Mesendoderm (in vitro differentiated cells): Measurements from ENCODE around the gene CTXN3.

Experiments
- DNase-seq: peaks from one replicate; pipeline ENCODE4 v3.0.0; 2013
- H2AK5ac ChIP-seq: 2 replicates; pipeline ENCODE4 v1.6.1; 2013; ENCODE audit warnings: low read length, inconsistent platforms
- H2BK120ac ChIP-seq: 2 replicates; pipeline ENCODE4 v1.6.1; 2013; ENCODE audit warnings: low read depth, mild to moderate bottlenecking, low read length, moderate library complexity, mixed read lengths
- H2BK15ac ChIP-seq: replicated peaks from 2 replicates; pipeline ENCODE4 v1.6.1; 2013; ENCODE audit warnings: low read depth, mild to moderate bottlenecking, moderate library complexity
- H2BK5ac ChIP-seq: 2 replicates; pipeline ENCODE4 v1.6.1; 2013; ENCODE audit warnings: low read length, inconsistent platforms
- H3K18ac ChIP-seq: 2 replicates; pipeline ENCODE4 v1.6.1; 2013; ENCODE audit warnings: mild to moderate bottlenecking, low read length, mixed read lengths
- H3K23ac ChIP-seq: one replicate; pipeline ENCODE4 v1.6.1; 2013; ENCODE audit warnings: low read length
- H3K27ac ChIP-seq: 2 replicates; pipeline ENCODE4 v1.5.1; 2013; ENCODE audit warnings: low read depth, mild to moderate bottlenecking, inconsistent platforms, low read length, moderate library complexity
- H3K27me3 ChIP-seq: 2 replicates; pipeline ENCODE4 v1.6.1; 2013; ENCODE audit warnings: low read length, control low read depth, mild to moderate bottlenecking, inconsistent platforms; ENCODE audit not compliant: insufficient read depth, poor library complexity
- H3K36me3 ChIP-seq: 2 replicates; pipeline ENCODE4 v1.6.1; 2013; ENCODE audit warnings: low read length, inconsistent platforms; ENCODE audit not compliant: control insufficient read depth, insufficient read depth
- H3K4ac ChIP-seq: one replicate; pipeline ENCODE4 v1.6.1; 2013; ENCODE audit warnings: low read depth, mild to moderate bottlenecking, low read length, moderate library complexity
- H3K4me1 ChIP-seq: 2 replicates; pipeline ENCODE4 v1.6.1; 2013; ENCODE audit warnings: low read depth, low read length, inconsistent platforms; ENCODE audit not compliant: control insufficient read depth
- H3K4me2 ChIP-seq: 2 replicates; pipeline ENCODE4 v1.6.1; 2013; ENCODE audit warnings: low read length
- H3K4me3 ChIP-seq: 2 replicates; pipeline ENCODE4 v1.5.1; 2013; ENCODE audit warnings: mild to moderate bottlenecking, low read length
- H3K56ac ChIP-seq: one replicate; pipeline ENCODE4 v1.6.1; 2013; ENCODE audit warnings: low read length
- H3K79me1 ChIP-seq: 2 replicates; pipeline ENCODE4 v1.6.1; 2013; ENCODE audit warnings: low read length, inconsistent platforms
- H3K79me2 ChIP-seq: 2 replicates; pipeline ENCODE4 v1.6.1; 2013; ENCODE audit warnings: mild to moderate bottlenecking, low read length; ENCODE audit not compliant: control insufficient read depth, insufficient read depth
- H3K9ac ChIP-seq: 2 replicates; pipeline ENCODE4 v1.6.1; 2013; ENCODE audit warnings: low read length, inconsistent platforms
- H4K5ac ChIP-seq: one replicate; pipeline ENCODE4 v1.6.1; 2013; ENCODE audit warnings: low read length
- H4K8ac ChIP-seq: one replicate; pipeline ENCODE4 v1.6.1; 2013; ENCODE audit warnings: low read depth, mild to moderate bottlenecking, control low read depth, low read length, moderate library complexity
- WGBS: extraction: QIAGEN DNeasy Blood & Tissue Kit; methylation state at CpG from one replicate; pipeline ENCODE4 v1.1.7; 2013; ENCODE audit warnings: low lambda C conversion rate, missing lambda C conversion rate; ENCODE audit not compliant: insufficient coverage; ENCODE audit errors: extremely low coverage; 5-methylcytosine and 5-hydroxymethylcytosine counted together

CTXN3 gene

DNA sequence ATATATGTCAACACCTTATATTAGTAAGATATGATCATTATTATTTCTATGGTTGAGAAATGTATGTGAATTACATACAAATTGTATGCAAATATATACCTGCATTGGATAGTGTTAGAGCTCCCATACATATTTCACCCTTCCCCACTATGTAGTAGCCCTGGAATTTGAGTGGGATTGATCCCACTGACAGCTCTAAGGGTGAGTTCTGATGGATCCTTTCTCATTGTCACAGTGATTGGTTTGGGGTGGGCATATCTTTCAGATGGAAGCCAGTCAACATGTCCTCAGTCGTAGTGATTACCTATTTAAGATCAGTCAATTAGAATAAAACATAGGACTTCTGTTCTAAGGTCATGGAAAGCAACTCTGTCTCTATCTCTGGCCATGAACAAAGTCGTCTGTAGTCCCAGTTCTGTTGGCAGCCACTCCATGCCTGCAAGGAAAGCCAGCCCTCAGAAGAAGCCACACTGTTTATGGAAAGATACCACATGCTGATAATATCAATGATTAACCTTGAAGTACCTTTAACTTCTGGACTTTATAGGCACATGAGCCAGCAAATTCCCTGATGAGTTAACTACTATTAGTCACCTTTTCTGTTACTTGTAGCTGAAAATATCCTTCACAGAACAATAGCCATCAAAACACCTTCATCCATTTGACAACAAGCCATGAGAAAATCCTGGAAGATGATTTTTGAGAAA lies 49.2 kb downstream of the CTXN3 start:
- H4K8ac ChIP-seq = no peak overlapping the region
- no peaks in the 10 kb centered on the region for H3K27me3 ChIP-seq
- H2BK120ac ChIP-seq = no peak overlapping the region
- no peak overlapping the region for H3K18ac ChIP-seq
- WGBS = no CpG with 5 or more reads among the region's 2 CpGs
- H2BK5ac ChIP-seq = no peak overlapping the region
- H4K5ac ChIP-seq = no peak overlapping the region
- no peaks in the 10 kb centered on the region for H3K79me1 ChIP-seq
- H3K4me2 ChIP-seq = no peak overlapping the region
- no peak overlapping the region for H3K9ac ChIP-seq
- no peak overlapping the region for H3K27ac ChIP-seq
- no peak overlapping the region for H2BK15ac ChIP-seq
- H3K56ac ChIP-seq = no peak overlapping the region
- no peaks in the 10 kb centered on the region for H3K36me3 ChIP-seq
- H3K4me3 ChIP-seq = no peak overlapping the region
- no peaks in the 10 kb centered on the region for H3K79me2 ChIP-seq
- no peak overlapping the region for H3K4ac ChIP-seq
- no peak overlapping the region for H3K23ac ChIP-seq
- DNase-seq = no peak
- H2AK5ac ChIP-seq = no peak overlapping the region
- no peaks in the 10 kb centered on the region for H3K4me1 ChIP-seq

DNA sequence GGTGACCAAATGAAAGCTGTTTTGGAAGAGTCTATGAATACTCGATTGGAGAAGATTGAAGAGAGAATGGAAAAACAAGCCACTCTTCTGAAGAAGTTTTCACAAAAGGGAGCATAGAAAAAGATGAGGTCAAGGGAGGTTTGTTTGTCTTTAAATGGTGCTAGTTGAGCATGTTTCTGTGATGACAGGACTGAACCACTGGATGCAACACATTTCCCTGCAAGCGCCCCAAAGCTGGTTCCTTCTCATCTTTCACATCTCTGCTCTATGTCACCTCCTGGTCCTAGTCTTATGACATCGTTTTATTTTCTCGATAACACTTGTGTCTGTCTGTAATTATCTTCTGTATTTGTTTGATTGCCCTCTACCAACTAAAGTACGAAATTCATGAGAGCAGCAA lies 50.5 kb downstream of the CTXN3 start:
- no CpG with 5 or more reads among the region's 5 CpGs for WGBS
- no peak overlapping the region for H3K27ac ChIP-seq
- peak overlapping the region; percentile 23 for H3K18ac ChIP-seq
- no peak overlapping the region for H2BK15ac ChIP-seq
- no peak overlapping the region for H2BK120ac ChIP-seq
- no peaks in the 10 kb centered on the region for H3K4me1 ChIP-seq
- no peak overlapping the region for H2BK5ac ChIP-seq
- no peaks in the 10 kb centered on the region for H3K36me3 ChIP-seq
- no peak overlapping the region for H2AK5ac ChIP-seq
- no peak overlapping the region for H3K4me3 ChIP-seq
- H3K4ac ChIP-seq = no peak overlapping the region
- no peak for DNase-seq
- no peaks in the 10 kb centered on the region for H3K79me1 ChIP-seq
- no peak overlapping the region for H3K56ac ChIP-seq
- H4K5ac ChIP-seq = no peak overlapping the region
- no peak overlapping the region for H3K4me2 ChIP-seq
- H3K23ac ChIP-seq = no peak overlapping the region
- no peaks in the 10 kb centered on the region for H3K27me3 ChIP-seq
- H4K8ac ChIP-seq = no peak overlapping the region
- no peak overlapping the region for H3K9ac ChIP-seq
- H3K79me2 ChIP-seq = no peaks in the 10 kb centered on the region

- H3K36me3 ChIP-seq = no peaks in the 10 kb centered on the region
- no peak overlapping the region for H3K4me3 ChIP-seq
- H3K79me2 ChIP-seq = no peaks in the 10 kb centered on the region
- H3K9ac ChIP-seq = no peak overlapping the region
- no peak overlapping the region for H3K56ac ChIP-seq
- H3K4me2 ChIP-seq = no peak overlapping the region
- no peak overlapping the region for H3K23ac ChIP-seq
- DNase-seq = peak; percentile 33
- H4K8ac ChIP-seq = no peak overlapping the region
- no peak overlapping the region for H2BK5ac ChIP-seq
- H3K18ac ChIP-seq = no peak overlapping the region
- no peak overlapping the region for H4K5ac ChIP-seq
- no peak overlapping the region for H2AK5ac ChIP-seq
- H2BK15ac ChIP-seq = no peak overlapping the region
- H3K4ac ChIP-seq = no peak overlapping the region
- no peaks in the 10 kb centered on the region for H3K79me1 ChIP-seq
- H3K27ac ChIP-seq = no peak overlapping the region
- no peak overlapping the region for H2BK120ac ChIP-seq
- H3K4me1 ChIP-seq = no peaks in the 10 kb centered on the region
- H3K27me3 ChIP-seq = no peaks in the 10 kb centered on the region
- no CpG with 5 or more reads among the region's 6 CpGs for WGBS
Measured at GRCh38 chr5:127700237-127700766, 51.4 kb downstream of the CTXN3 start.

DNA sequence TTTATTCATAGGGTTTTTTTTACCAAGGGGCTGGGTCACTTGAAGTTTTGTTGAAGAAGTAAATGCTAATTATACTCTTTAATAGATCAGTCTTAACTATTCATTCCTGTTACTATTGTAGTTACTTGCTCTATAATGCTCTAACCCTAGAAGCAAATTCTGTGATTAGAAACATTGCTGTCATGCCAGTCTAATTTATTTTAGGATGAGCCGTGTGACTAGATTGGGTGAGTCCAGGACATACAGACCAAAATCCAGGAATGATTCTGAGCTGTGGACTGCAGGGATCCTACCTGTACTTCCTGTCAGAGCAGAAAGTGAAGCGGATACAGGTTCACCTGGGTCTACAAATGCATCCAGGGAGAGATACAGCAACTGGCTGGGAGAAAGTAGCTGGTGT lies 53.6 kb downstream of the CTXN3 start:
- H3K56ac ChIP-seq = no peak overlapping the region
- no peaks in the 10 kb centered on the region for H3K4me1 ChIP-seq
- H4K5ac ChIP-seq = no peak overlapping the region
- H3K79me2 ChIP-seq = no peaks in the 10 kb centered on the region
- H3K9ac ChIP-seq = no peak overlapping the region
- H3K18ac ChIP-seq = no peak overlapping the region
- no peak overlapping the region for H2AK5ac ChIP-seq
- H3K4me3 ChIP-seq = no peak overlapping the region
- no peak overlapping the region for H2BK5ac ChIP-seq
- H3K23ac ChIP-seq = no peak overlapping the region
- H3K4ac ChIP-seq = no peak overlapping the region
- no peak overlapping the region for H3K27ac ChIP-seq
- no peaks in the 10 kb centered on the region for H3K27me3 ChIP-seq
- no peak overlapping the region for H3K4me2 ChIP-seq
- WGBS = no CpG with 5 or more reads among the region's 2 CpGs
- no peak overlapping the region for H2BK15ac ChIP-seq
- H4K8ac ChIP-seq = no peak overlapping the region
- no peak for DNase-seq
- no peaks in the 10 kb centered on the region for H3K36me3 ChIP-seq
- no peak overlapping the region for H2BK120ac ChIP-seq
- H3K79me1 ChIP-seq = no peaks in the 10 kb centered on the region

GRCh38 chr5:127702926-127703561 lies 54.2 kb downstream of the CTXN3 start, which contains the start of gene CCDC192:
TSS of gene CCDC192 (plus strand) at chr5:127703391. CDS start at chr5:127703446, 55 bp downstream.
- no peak within 1 kb of the TSS for H3K27ac ChIP-seq

More at GRCh38 chr5:127702926-127703561, 54.2 kb downstream of the CTXN3 start, which contains the start of gene CCDC192:
- no peak within 1 kb of the TSS for H3K4me2 ChIP-seq
- H2AK5ac ChIP-seq = no peak within 1 kb of the TSS
- H3K4me1 ChIP-seq = no peaks in the 10 kb centered on the region
- no peaks in the 10 kb centered on the region for H3K79me2 ChIP-seq
- no peak within 1 kb of the TSS for H3K56ac ChIP-seq
- H4K5ac ChIP-seq = no peak within 1 kb of the TSS
- no peak within 1 kb of the TSS for H2BK15ac ChIP-seq
- WGBS = no CpG with 5 or more reads among the region's 5 CpGs
- no peak within 1 kb of the TSS for H2BK120ac ChIP-seq
- H3K79me1 ChIP-seq = no peaks in the 10 kb centered on the region
- no peaks in the 10 kb centered on the region for H3K27me3 ChIP-seq
- H3K23ac ChIP-seq = no peak within 1 kb of the TSS
- DNase-seq = peak; percentile 46
- no peak within 1 kb of the TSS for H3K18ac ChIP-seq
- no peak within 1 kb of the TSS for H2BK5ac ChIP-seq
- H3K9ac ChIP-seq = no peak within 1 kb of the TSS
- H3K36me3 ChIP-seq = no peaks in the 10 kb centered on the region
- H3K4me3 ChIP-seq = no peak within 1 kb of the TSS
- H3K4ac ChIP-seq = no peak within 1 kb of the TSS
- H4K8ac ChIP-seq = no peak within 1 kb of the TSS
